Ishikawa (cell line): Measurements from ENCODE around the gene RGS10.

Source experiments
- CEBPB ChIP-seq: IDR thresholded peaks from 2 replicates; pipeline ENCODE4 v1.6.1; 2012
- CREB1 ChIP-seq: IDR thresholded peaks from 2 replicates; pipeline ENCODE4 v1.6.1; 2012; ENCODE audit warnings: low read depth
- EGR1 ChIP-seq: IDR thresholded peaks from 2 replicates; pipeline ENCODE4 v1.6.1; 2012
- EP300 ChIP-seq: IDR thresholded peaks from 2 replicates; pipeline ENCODE4 v1.6.1; 2012; ENCODE audit warnings: borderline replicate concordance
- FOXM1 ChIP-seq: IDR thresholded peaks from 2 replicates; pipeline ENCODE4 v1.6.1; 2012; ENCODE audit warnings: low read depth, borderline replicate concordance
- MAX ChIP-seq: IDR thresholded peaks from 2 replicates; pipeline ENCODE4 v1.6.1; 2012
- NFIC ChIP-seq: IDR thresholded peaks from 2 replicates; pipeline ENCODE4 v1.6.1; 2012
- RAD21 ChIP-seq: IDR thresholded peaks from 2 replicates; pipeline ENCODE4 v1.6.1; 2012; ENCODE audit warnings: low read depth
- REST ChIP-seq: IDR thresholded peaks from 2 replicates; pipeline ENCODE4 v1.6.1; 2012; ENCODE audit warnings: low read depth, mild to moderate bottlenecking
- TAF1 ChIP-seq: IDR thresholded peaks from 2 replicates; pipeline ENCODE4 v1.6.1; 2012; ENCODE audit warnings: low read depth, mild to moderate bottlenecking
- TCF12 ChIP-seq: IDR thresholded peaks from 2 replicates; pipeline ENCODE4 v1.6.1; 2012; ENCODE audit warnings: low read depth
- TEAD4 ChIP-seq: IDR thresholded peaks from 2 replicates; pipeline ENCODE4 v1.6.1; 2012
- USF1 ChIP-seq: IDR thresholded peaks from 2 replicates; pipeline ENCODE4 v1.6.1; 2012
- YY1 ChIP-seq: IDR thresholded peaks from 2 replicates; pipeline ENCODE4 v1.6.1; 2012; ENCODE audit warnings: low read depth
- ZBTB7A ChIP-seq: IDR thresholded peaks from 2 replicates; pipeline ENCODE4 v1.6.1; 2012; ENCODE audit warnings: low read depth

RGS10 gene

GRCh38 chr10:119542357-119542987, at the start of gene RGS10:
Gene RGS10, minus strand, starts transcription at chr10:119542719. Its CDS starts 81 bp downstream, at chr10:119542638.
- TF ChIP-seq YY1 = 0 out of 2 replicates have a peak, but pooled peaks have one; percentile 7
- peak; percentile 88 for TF ChIP-seq MAX
- 0 out of 2 replicates have a peak, but pooled peaks have one; percentile 26 for TF ChIP-seq FOXM1
- peak; percentile 94 for TF ChIP-seq EGR1
- peak; percentile 59; the same call in 1 of the 2 replicates for TF ChIP-seq NFIC
- TF ChIP-seq TEAD4 = peak; percentile 51; the same call in 1 of the 2 replicates
- no peak for TF ChIP-seq CEBPB
- peak; percentile 50; the same call in 1 of the 2 replicates for TF ChIP-seq EP300
- TF ChIP-seq TCF12 = peak; percentile 79
- TF ChIP-seq TAF1 = peak; percentile 44; the same call in 1 of the 2 replicates
- no peak for TF ChIP-seq ZBTB7A

GRCh38 chr10:119588071-119588470, 45.6 kb upstream of the RGS10 start:
- TF ChIP-seq NFIC (no peak), CEBPB (no peak), USF1 (no peak), TCF12 (no peak), YY1 (no peak), ZBTB7A (no peak), EP300 (no peak), TEAD4 (no peak), RAD21 (no peak), TAF1 (no peak), FOXM1 (no peak), MAX (no peak), EGR1 (no peak), CREB1 (no peak), REST (no peak)

GRCh38 chr10:119578355-119578754, 35.8 kb upstream of the RGS10 start:
- TF ChIP-seq USF1 (no peak), EGR1 (no peak), TAF1 (no peak), CREB1 (no peak), NFIC (no peak)

GRCh38 chr10:119575991-119576390, 33.5 kb upstream of the RGS10 start:
- TF ChIP-seq EP300 (no peak), MAX (no peak), RAD21 (no peak), CEBPB (no peak), CREB1 (no peak)

GRCh38 chr10:119575506-119575905, 33.0 kb upstream of the RGS10 start:
- TF ChIP-seq REST = no peak
- no peak for TF ChIP-seq EGR1

- TF ChIP-seq EP300 = no peak
- no peak for TF ChIP-seq CEBPB
- no peak for TF ChIP-seq EGR1
- no peak for TF ChIP-seq YY1
Measured at GRCh38 chr10:119567978-119568377, 25.5 kb upstream of the RGS10 start.

GRCh38 chr10:119562097-119562496, 19.6 kb upstream of the RGS10 start:
- TF ChIP-seq TAF1 = no peak
- no peak for TF ChIP-seq ZBTB7A
